UCSD-AML1 (cell line): ENCODE results near the gene NXPH1.

Source experiments
- DNase-seq: peaks from one replicate; lab custom pipeline; 2025; ENCODE audit not compliant: unreplicated experiment; lab: John Stamatoyannopoulos, UW

The NXPH1 gene

DNA sequence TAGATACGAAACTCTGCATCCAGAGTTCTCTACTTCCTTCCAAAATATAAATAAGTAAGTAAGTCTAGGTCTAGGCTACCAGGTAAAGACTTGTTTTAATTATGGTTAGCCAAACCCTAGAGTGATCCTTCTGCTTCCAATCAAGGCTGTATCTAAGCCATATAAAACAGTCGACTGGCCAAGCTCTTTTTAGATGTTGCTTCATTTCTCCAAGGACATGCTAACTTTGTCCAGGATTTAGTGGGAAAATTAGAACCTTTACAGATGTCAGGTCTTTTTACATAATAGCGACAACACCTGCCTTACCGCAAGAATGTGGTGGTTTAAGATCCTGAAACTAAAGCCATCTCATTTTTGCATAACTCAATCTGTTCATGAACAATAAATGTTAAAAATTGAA is 156.8 kb downstream of the NXPH1 start:
- no peak for DNase-seq

- no peak for DNase-seq
Observed at GRCh38 chr7:8590791-8591190, 157.4 kb downstream of the NXPH1 start.

GRCh38 chr7:8591289-8591688 is 157.9 kb downstream of the NXPH1 start:
- no peak for DNase-seq

DNA sequence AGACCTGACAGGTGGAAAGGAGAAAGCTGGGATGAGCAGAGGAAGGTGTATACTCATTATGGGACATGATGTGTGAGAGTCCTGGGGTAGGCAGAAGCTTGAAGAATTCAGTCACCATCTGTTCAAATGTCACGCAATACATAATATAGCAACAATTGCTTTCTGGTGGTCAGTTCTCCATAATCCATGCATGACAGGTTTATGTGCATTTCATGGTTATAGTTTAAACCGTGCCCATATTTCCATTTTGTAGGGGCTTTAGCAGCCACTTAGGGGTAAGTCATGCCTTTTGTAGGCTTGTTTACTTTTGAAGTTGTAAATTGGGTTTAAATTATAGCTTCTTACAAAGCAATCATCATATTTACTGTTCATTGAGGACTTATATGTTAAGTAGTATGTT is 158.8 kb downstream of the NXPH1 start:
- no peak for DNase-seq

- no peak for DNase-seq
Observed at GRCh38 chr7:8594115-8594514, 160.7 kb downstream of the NXPH1 start.

GRCh38 chr7:8597565-8597964 is 164.2 kb downstream of the NXPH1 start:
- DNase-seq = no peak

DNA sequence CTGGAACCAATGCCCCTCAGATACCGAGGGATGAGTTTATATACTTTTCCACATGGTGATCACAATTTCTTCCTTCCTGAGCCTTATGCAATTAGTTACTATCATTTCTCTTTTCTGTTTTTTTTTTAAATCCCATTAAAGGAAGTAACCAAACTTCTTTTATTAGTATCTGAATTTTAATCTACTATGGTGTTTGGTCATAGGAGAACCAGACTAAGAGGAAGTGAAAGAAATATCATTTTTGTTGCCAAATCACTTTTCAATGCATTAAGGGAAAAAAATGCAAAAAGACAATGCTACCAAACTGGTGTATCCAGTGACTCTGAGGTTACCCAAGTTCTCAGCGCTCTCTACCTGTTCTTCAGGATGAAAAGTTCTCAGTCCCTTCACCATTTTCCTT is 167.7 kb downstream of the NXPH1 start:
- no peak for DNase-seq

DNA sequence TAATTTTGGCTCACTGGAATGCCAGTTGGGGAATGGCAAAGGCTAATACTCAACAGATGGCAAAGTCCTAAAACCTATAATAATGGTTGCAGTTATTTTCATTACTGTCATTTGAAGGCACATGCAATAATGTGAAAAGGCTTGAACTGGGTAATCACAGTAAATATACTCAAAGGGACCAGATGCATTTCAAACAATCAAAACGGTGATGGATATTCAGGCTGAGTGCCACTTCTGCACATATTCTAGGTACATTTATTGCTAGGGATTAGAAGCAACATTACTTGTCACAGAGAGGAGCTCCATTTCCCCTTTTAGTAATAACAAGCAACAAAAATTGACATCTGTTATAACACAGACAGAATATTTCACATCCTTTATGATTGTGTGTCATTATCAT is 171.8 kb downstream of the NXPH1 start:
- DNase-seq = no peak

GRCh38 chr7:8612584-8612983 is 179.2 kb downstream of the NXPH1 start:
- DNase-seq = no peak

DNA sequence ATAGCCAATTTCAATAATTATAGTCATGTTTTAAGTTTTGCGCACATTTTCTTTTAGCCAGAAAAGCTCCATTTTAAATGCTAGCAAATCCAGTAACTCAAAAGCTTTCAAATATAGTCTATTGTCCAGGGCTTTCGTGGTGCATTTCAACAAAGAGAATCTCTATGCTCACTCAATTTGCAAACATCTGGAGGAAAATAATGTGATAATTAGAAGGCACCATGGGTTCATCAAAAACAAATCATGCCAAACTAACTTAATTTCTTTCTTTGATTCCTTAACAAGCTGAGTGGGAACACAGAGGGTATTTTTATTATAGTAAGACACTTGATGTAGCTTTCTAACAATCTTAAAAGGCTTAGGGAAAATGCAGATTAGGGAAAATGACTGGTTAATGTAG is 179.8 kb downstream of the NXPH1 start:
- no peak for DNase-seq

- DNase-seq = no peak
Observed at GRCh38 chr7:8615019-8615418, 181.6 kb downstream of the NXPH1 start.

- DNase-seq = no peak
Observed at GRCh38 chr7:8618441-8619070, 185.1 kb downstream of the NXPH1 start.

DNA sequence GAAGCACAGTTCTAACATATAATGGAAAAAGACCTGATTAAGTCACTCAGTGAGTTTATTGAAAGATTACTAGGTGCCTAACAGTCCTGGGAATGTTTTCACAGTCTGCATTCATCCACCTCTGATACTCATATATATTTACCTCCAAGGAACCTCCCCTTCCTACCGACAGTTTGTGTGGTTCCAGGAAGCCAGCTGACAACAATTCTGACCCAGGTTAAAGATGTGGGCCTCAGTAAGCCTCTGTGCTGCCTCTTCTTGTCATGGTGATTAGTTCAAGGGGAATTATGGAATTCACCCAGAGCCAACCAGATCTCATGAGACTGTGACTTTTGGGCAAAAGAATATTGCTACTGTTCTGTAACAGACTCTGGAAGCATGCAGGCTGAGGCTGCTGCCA is 186.8 kb downstream of the NXPH1 start:
- DNase-seq = no peak

DNA sequence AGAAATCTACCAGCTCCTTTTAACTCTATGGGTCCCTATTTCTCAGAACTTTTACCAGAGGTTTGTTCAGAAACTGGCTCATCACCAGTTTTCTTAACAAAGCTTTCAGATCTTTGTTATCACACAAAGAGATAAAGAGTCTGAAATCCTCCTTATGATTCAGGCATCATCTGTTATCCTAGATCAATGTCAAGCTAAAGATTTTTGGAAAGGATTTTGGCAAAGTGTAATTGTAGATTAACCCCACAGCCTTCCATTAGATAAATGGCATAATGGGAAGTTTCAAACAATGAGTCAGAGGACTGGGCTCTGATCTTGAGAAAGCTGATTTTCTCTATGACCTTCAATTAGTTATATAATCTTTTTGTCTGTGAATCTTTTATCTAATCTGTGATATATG is 192.2 kb downstream of the NXPH1 start:
- no peak for DNase-seq

GRCh38 chr7:8627325-8627724 is 193.9 kb downstream of the NXPH1 start:
- no peak for DNase-seq

DNA sequence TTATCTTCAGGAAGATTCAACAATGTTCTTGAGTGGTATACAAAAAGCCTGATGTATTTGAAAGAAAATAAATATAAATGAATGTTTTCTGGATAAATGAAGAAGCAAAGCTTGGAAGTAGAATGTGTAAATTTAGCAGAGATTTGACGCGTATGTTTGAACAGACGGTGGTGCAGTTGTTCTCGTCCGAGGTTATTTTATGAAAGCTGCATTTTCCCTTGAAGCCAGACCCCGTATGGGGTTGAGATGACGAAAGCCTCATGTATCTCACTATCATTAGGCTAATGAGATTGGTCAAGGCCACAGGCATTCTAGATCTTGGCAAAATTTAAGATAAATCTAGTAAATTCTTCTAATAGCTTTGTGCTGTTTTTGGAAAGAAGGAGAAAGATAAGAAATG is 195.2 kb downstream of the NXPH1 start:
- no peak for DNase-seq

DNA sequence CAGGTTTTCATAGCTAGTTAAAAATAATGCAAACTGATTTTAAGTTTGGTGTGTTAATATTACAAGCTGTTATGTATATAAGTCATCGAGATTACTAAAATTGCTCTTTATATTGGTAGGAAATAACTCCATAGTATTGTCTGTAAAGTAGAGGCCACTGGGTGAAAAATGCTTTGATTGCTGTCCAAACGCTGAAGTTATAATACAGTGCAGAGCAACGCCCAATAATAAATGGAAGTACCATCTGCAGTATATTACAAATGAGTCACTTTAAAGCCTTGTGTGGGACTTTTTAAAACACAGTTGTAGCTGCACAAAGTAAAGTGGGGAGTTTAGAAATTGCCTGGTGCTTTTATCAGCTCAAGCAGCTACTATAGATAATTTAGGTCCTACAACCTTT is 196.1 kb downstream of the NXPH1 start:
- no peak for DNase-seq

DNA sequence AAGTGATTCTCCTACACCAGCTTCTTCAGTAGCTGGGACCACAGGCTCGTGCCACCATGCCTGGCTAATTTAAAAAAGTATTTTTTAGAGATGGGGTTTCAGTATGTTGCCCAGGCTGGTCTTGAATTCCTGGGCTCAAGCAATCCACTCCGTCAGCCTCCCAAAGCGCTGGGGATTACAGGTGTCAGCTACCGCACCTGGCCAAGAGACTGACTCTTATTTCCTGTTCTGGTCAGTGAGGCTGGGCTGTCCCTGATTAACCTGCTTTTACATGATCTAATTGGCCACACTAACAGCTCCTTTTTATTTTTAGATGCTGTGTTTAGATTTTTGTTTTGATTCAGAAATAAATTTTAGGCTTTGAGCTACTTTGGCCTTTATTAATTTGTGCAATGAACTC is 203.9 kb downstream of the NXPH1 start:
- no peak for DNase-seq

DNA sequence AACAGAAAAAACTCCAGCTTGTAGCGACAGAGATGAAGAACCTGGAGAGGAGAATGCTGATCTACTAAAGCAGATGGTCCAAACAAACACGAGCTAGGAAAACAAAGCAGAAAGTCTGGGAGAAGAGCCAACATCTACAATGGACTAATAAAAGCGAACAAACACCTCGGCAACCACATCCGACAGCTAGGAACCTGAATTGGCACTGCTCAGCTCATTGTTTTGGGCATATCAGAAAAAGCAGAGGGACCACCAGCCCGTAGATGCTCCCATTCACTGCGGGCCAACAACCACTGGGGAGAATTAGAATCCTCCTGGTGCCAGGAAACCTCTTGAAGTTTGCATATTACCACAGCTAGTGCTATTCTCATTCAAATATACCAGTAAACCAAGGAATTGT is 204.7 kb downstream of the NXPH1 start:
- DNase-seq = no peak

- no peak for DNase-seq
Observed at GRCh38 chr7:8639668-8640067, 206.3 kb downstream of the NXPH1 start.

- DNase-seq = no peak
Observed at GRCh38 chr7:8640671-8641070, 207.3 kb downstream of the NXPH1 start.

DNA sequence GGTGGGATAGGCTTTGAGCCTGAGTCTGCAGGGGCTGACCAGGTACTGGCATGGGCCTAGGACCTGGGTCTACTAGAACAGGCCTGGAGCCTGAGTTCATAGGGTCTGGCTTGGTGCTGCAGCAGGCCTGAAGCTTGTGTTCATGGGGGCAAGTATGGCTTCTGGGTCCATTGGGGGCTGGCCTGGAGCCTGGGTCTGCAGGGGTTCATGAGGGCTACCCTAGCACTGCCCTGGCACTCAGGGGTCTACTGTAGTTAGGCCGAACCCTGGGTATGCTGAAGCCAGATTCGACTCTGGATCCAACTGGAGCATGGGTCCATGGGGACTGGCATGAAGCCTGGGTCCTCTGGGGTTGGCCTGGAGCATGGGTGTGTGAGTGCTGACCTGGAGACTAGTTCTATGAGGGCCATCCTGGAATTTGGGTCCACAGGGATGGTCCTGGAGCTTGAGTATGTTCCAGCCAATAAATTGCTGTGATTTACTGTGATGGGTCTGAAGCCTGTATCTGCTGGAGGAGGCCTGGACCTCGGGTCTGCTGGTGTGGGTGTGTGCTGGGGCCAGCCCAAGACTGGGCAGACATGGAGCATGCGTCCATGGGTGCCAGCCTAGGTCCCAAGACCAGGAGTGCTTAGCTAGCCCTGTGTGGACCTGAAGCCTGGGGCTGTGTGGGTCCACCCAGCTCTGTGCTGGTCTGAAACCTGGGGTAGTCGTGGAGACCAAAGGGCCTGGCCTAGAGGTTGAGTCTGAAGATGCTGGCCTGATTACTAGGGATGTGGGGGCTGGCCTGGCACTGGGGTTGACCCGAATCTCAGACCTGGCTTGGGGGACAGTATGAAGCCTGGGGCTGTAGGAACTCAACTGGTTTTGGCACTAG is 235.5 kb downstream of the NXPH1 start:
- DNase-seq = no peak

GRCh38 chr7:8669501-8669851 is 236.1 kb downstream of the NXPH1 start:
- DNase-seq = no peak
